Caco-2 (cell line): ENCODE results near the gene PAPPA. TPM values are rescaled to one million over a fixed set of nuclear protein-coding genes. Genes with fewer than 3 reads are reported as not detected.
A peak's percentile ranks its signal among the peaks of the same experiment; 100 is the strongest.

Source experiments
- BruUV-seq: library from RNA; stranded (reverse); fragments of 400-500 nt; replicated peaks from 2 replicates; lab custom pipeline; 2021; lab: Mats Ljungman, UMichigan
- CTCF ChIA-PET: fragments of 300-600 bp; sonication (Branson Sonifier 250); formaldehyde crosslinking; loops from one replicate; lab custom pipeline; 2022; ENCODE audit warnings: antibody characterized with exemption; lab: Charles Lee
- POLR2A ChIA-PET: fragments of 300-600 bp; sonication (Branson Sonifier 250); formaldehyde crosslinking; loops from one replicate; lab custom pipeline; 2022; ENCODE audit warnings: antibody characterized with exemption; lab: Charles Lee
- DNase-seq, 2 experiments: peaks; one replicate each; pipeline versions ENCODE4 v3.0.0 to v3.0.0-alpha.2; 2020 to 2022
- H3K27me3 ChIP-seq: replicated peaks from 2 replicates; pipeline ENCODE4 v1.6.0; 2011; ENCODE audit warnings: low read length; ENCODE audit not compliant: control insufficient read depth, insufficient read depth
- H3K36me3 ChIP-seq: 2 replicates; pipeline ENCODE4 v1.5.1; 2011; ENCODE audit warnings: low read length; ENCODE audit not compliant: control insufficient read depth, insufficient read depth
- H3K4me1 ChIP-seq: fragments of 250-450 bp; sonication (Bioruptor Pico); 2 replicates; pipeline ENCODE4 v1.5.1; 2020; ENCODE audit warnings: mild to moderate bottlenecking
- H3K4me3 ChIP-seq: 2 replicates; pipeline ENCODE4 v1.5.1; 2011; ENCODE audit warnings: low read depth, mild to moderate bottlenecking, control low read depth, low read length
- H3K9me3 ChIP-seq: fragments of 250-450 bp; sonication (Bioruptor Pico); 2 replicates; pipeline ENCODE4 v1.5.1; 2020; ENCODE audit warnings: mild to moderate bottlenecking, moderate library complexity
- H3K27ac Mint-ChIP-seq: one replicate; pipeline ENCODE4 v1.8.0; 2022; ENCODE audit warnings: mixed read lengths; ENCODE audit not compliant: unreplicated experiment
- H3K27me3 Mint-ChIP-seq: one replicate; pipeline ENCODE4 v1.8.0; 2022; ENCODE audit warnings: mixed read lengths; ENCODE audit not compliant: insufficient read depth, unreplicated experiment
- H3K36me3 Mint-ChIP-seq: one replicate; pipeline ENCODE4 v1.8.0; 2022; ENCODE audit warnings: mild to moderate bottlenecking, mixed read lengths; ENCODE audit not compliant: insufficient read depth, unreplicated experiment
- H3K4me1 Mint-ChIP-seq: one replicate; pipeline ENCODE4 v1.8.0; 2022; ENCODE audit warnings: low read depth, mixed read lengths; ENCODE audit not compliant: unreplicated experiment
- H3K4me3 Mint-ChIP-seq: one replicate; pipeline ENCODE4 v1.8.0; 2022; ENCODE audit warnings: mild to moderate bottlenecking, moderate library complexity, mixed read lengths; ENCODE audit not compliant: unreplicated experiment
- H3K9me3 Mint-ChIP-seq: one replicate; pipeline ENCODE4 v1.8.0; 2022; ENCODE audit warnings: mixed read lengths; ENCODE audit not compliant: unreplicated experiment
- CTCF ChIP-seq, 2 experiments: fragments of 200-600 bp in 1 of 2; IDR thresholded peaks; 1 replicate in 1 of 2; 2 replicates in 1 of 2; pipeline versions ENCODE4 v1.5.1 to v1.8.0; 2011 to 2022; ENCODE audit warnings: antibody characterized with exemption in 1 of 2, control low read depth in 1 of 2, inconsistent platforms in 1 of 2, low read depth in 1 of 2, low read length in 1 of 2, mild to moderate bottlenecking in 1 of 2, moderate library complexity in 1 of 2; ENCODE audit not compliant: insufficient read depth in 1 of 2, severe bottlenecking in 1 of 2, unreplicated experiment in 1 of 2
- intact Hi-C: fragments of 100-400 bp; cut with micrococcal nuclease; formaldehyde crosslinking; loops from one replicate; pipeline ENCODE4 v1.10.0; 2022; ENCODE audit not compliant: unreplicated experiment
- total RNA-seq: library from RNA; stranded (reverse); gene quantifications from 2 replicates; pipeline ENCODE4 v1.2.3, GENCODE V29; 2022

The PAPPA gene
- total RNA-seq, 1 experiment from 2014 or later: not detected

GRCh38 chr9:116342941-116343340 is 189.3 kb downstream of the PAPPA start:
- no peak overlapping the region for H3K4me3 Mint-ChIP-seq
- Histone ChIP-seq H3K36me3 (no peaks in the 10 kb centered on the region), H3K4me3 (no peak overlapping the region), H3K4me1 (peaks cover 11% of the 10 kb centered on the region), H3K9me3 (no peaks in the 10 kb centered on the region), H3K27me3 (no peaks in the 10 kb centered on the region)
- CTCF ChIA-PET: no interaction called here
- no peaks in the 10 kb centered on the region for H3K36me3 Mint-ChIP-seq
- POLR2A ChIA-PET: no interaction called here
- intact Hi-C loops: no loop called here
- TF ChIP-seq CTCF (IDR thresholded peaks at IDR 0.05; ENCODE audit: insufficient read depth in 1 of 2, low read depth in 1 of 2, low read length in 1 of 2, severe bottlenecking in 1 of 2, unreplicated experiment in 1 of 2): no peak
- H3K27ac Mint-ChIP-seq: no peak overlapping the region
- H3K27me3 Mint-ChIP-seq: peaks cover 8% of the 10 kb centered on the region
- no peaks in the 10 kb centered on the region for H3K9me3 Mint-ChIP-seq
- peaks cover 15% of the 10 kb centered on the region for H3K4me1 Mint-ChIP-seq
- BruUV-seq: no TSS peak
- DNase-seq: no peak

- no peak for TF ChIP-seq CTCF (IDR thresholded peaks at IDR 0.05; ENCODE audit: insufficient read depth in 1 of 2, low read depth in 1 of 2, low read length in 1 of 2, severe bottlenecking in 1 of 2, unreplicated experiment in 1 of 2)
- peaks cover 11% of the 10 kb centered on the region for H3K4me1 ChIP-seq
- no peak overlapping the region for H3K4me3 Mint-ChIP-seq
- ChIA-PET POLR2A (no interaction called here), CTCF (no interaction called here)
- DNase-seq: no peak
- H3K27me3 ChIP-seq: no peaks in the 10 kb centered on the region
- peaks cover 3% of the 10 kb centered on the region for H3K27me3 Mint-ChIP-seq
- no peaks in the 10 kb centered on the region for H3K36me3 ChIP-seq
- peaks cover 15% of the 10 kb centered on the region for H3K4me1 Mint-ChIP-seq
- no peak overlapping the region for H3K27ac Mint-ChIP-seq
- intact Hi-C loops: no loop called here
- H3K36me3 Mint-ChIP-seq: no peaks in the 10 kb centered on the region
- H3K4me3 ChIP-seq: no peak overlapping the region
- no peaks in the 10 kb centered on the region for H3K9me3 Mint-ChIP-seq
- no TSS peak for BruUV-seq
- H3K9me3 ChIP-seq: no peaks in the 10 kb centered on the region
Observed at GRCh38 chr9:116344416-116344815, 190.8 kb downstream of the PAPPA start.

GRCh38 chr9:116345393-116345792 is 191.8 kb downstream of the PAPPA start:
- Mint-ChIP-seq H3K36me3 (no peaks in the 10 kb centered on the region), H3K9me3 (no peaks in the 10 kb centered on the region), H3K27me3 (peaks cover 3% of the 10 kb centered on the region), H3K4me1 (peaks cover 15% of the 10 kb centered on the region), H3K4me3 (no peak overlapping the region), H3K27ac (peak overlapping the region; percentile 4)
- Histone ChIP-seq H3K27me3 (no peaks in the 10 kb centered on the region), H3K36me3 (no peaks in the 10 kb centered on the region), H3K4me3 (no peak overlapping the region), H3K4me1 (peaks cover 11% of the 10 kb centered on the region), H3K9me3 (no peaks in the 10 kb centered on the region)
- CTCF ChIA-PET: no interaction called here
- TF ChIP-seq CTCF (IDR thresholded peaks at IDR 0.05; ENCODE audit: insufficient read depth in 1 of 2, low read depth in 1 of 2, low read length in 1 of 2, severe bottlenecking in 1 of 2, unreplicated experiment in 1 of 2): no peak
- DNase-seq: no peak
- no TSS peak for BruUV-seq
- intact Hi-C loops: loop anchor here (5.0 kb wide), 2 partner anchors 52 to 227 kb away; no protein-coding TSS in a partner anchor
- POLR2A ChIA-PET: no interaction called here
